Measurements from ENCODE around the gene CSRNP3.

The CSRNP3 gene

GRCh38 chr2:165692906-165693305 is 223.4 kb downstream of the CSRNP3 start:
- no peak for DNase-seq

DNA sequence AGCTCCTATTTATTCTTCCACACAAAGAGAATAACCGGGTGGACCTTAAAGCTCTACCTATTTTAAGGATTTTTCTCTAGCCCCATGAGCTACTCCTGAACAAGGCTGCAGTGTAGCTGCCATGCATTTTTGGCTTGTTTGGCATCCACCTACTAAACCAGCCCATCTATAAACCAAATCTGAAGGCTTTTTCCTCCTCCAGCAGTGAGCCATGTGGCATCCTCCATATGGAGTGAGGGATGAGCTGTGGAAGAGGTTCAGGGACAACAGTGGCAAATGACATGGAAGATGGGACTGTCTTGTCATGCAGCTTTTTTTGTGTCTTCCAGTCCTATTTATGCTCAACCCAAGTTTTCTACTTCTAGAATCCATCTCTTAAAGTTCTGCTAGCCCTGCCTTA is 224.3 kb downstream of the CSRNP3 start:
- DNase-seq: no peak

- no peak for DNase-seq
Measured at GRCh38 chr2:165697748-165698443, 228.4 kb downstream of the CSRNP3 start.

- no peak for DNase-seq
Measured at GRCh38 chr2:165698444-165698884, 229.0 kb downstream of the CSRNP3 start.

DNA sequence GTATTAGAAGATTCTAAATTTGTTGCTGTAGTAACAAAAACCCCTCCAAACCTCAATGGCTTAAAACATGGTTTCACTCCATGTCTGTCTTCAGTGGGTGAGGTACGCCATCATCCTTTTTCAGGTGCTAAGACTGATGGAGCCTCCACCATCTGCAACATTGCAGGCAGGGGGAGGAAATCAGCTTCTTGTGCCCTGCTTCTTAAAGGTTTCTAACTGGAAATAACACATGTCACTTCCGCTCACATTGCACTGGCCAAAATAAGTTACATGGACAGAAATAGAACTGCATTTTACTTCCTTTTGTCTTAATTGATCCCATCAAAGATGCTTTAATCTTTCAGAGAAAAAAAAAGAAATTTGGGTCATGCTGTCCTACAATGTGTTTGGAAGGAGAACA is 230.4 kb downstream of the CSRNP3 start:
- no peak for DNase-seq

GRCh38 chr2:165700531-165700930 is 231.0 kb downstream of the CSRNP3 start:
- DNase-seq: no peak

GRCh38 chr2:165701147-165701546 is 231.6 kb downstream of the CSRNP3 start:
- no peak for DNase-seq

- DNase-seq: no peak
Measured at GRCh38 chr2:165706960-165707487, 237.5 kb downstream of the CSRNP3 start.

DNA sequence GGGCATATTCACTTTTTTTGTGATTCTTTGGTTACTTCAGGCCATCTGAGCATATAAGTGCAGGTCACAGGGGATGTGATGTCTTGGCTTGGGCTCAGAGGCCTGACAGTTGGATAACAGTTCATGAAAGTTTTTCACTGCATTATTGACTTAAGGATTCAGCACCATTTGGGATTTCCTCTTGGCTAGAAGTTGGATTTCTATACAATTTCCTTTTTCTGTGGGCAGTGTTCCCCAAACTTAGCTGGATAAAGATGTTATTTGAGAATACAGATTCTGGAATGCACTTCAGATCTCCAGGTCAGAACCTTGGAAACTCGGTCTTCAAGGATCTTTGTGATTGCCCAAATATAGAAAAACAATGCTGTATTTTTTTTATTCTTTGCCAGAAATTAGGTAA is 246.6 kb downstream of the CSRNP3 start:
- no peak for DNase-seq

GRCh38 chr2:165718610-165719210 is 249.2 kb downstream of the CSRNP3 start:
- no peak for DNase-seq

DNA sequence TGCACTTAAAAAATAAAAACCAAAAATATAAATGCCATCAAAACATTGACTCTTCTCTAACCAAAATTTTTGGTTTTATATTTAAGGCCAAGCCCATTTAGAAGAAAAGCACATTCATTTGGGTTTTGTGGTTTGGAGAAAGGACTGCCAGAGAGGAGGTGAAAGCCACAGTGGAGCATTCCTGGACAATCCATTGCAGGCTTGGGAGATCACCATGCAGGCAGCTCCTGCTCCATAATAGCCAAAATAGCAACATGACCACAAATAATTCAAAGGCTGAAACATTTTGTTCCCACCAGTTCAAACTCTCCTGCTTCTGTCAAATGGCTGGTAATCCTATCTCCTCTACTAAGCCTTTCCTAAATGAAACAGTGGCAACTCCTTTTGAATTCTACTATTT is 251.0 kb downstream of the CSRNP3 start:
- DNase-seq: no peak

DNA sequence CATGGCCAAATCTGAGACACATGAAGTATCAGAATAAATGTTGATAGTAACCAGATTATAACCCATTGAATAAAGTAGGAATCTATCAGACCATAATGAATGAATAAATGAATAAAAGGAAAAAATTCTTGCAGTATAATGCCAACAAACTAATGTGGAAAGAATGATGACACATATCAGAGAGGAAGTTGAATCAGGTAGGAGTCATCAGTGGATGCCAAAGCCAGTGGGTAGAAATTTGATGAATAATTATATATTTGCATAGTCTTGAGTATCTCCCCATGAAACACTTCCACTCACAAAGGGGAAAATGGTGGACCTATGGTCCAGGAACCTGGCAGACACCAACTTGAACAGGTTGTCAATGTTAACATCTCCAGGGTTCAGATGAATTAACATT is 255.9 kb downstream of the CSRNP3 start:
- DNase-seq: no peak

Measured in stimulated activated CD8-positive, alpha-beta memory T cell treated with anti-CD3 and anti-CD28 coated beads, Interleukin-4, amount 100 ng/mL, for 48 hours (primary cell).